ENCODE data around the gene CSTF3.

DNA sequence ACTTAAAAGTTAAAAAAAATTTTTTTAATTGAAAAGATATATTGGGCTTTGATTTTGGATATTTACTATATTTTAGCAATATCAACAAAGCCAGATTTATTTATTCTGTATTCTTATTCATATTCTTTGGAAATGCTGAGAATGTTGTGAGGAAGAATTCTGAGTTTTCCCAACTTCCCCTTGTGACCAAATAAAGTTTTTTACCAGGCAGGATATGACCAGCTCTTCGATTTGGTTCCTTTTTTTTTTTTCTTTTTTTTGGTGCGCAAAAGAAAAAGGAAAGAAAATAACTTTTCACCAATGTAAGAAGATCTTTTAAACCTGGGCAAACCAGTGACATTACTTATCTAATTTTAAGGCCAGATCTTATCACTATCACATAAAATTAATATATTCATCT is 109.0 kb downstream of the CSTF3 start:
- TF ChIP-seq, protein P1, sequence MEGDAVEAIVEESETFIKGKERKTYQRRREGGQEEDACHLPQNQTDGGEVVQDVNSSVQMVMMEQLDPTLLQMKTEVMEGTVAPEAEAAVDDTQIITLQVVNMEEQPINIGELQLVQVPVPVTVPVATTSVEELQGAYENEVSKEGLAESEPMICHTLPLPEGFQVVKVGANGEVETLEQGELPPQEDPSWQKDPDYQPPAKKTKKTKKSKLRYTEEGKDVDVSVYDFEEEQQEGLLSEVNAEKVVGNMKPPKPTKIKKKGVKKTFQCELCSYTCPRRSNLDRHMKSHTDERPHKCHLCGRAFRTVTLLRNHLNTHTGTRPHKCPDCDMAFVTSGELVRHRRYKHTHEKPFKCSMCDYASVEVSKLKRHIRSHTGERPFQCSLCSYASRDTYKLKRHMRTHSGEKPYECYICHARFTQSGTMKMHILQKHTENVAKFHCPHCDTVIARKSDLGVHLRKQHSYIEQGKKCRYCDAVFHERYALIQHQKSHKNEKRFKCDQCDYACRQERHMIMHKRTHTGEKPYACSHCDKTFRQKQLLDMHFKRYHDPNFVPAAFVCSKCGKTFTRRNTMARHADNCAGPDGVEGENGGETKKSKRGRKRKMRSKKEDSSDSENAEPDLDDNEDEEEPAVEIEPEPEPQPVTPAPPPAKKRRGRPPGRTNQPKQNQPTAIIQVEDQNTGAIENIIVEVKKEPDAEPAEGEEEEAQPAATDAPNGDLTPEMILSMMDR (IDR thresholded peaks at IDR 0.05; ENCODE audit: borderline replicate concordance, extremely low read depth, low read length, poor library complexity, severe bottlenecking) = no peak
- no peak for TF ChIP-seq EZH2 (IDR thresholded peaks at IDR 0.05; ENCODE audit: borderline replicate concordance, low read depth, low read length, severe bottlenecking)

Data from DND-41 (cell line).